ENCODE data around the gene FZD7.
A peak's percentile ranks its signal among the peaks of the same experiment; 100 is the strongest.

Gene FZD7

GRCh38 chr2:202052235-202052634 is 18.6 kb downstream of the FZD7 start:
- peak overlapping the region in 1 of 2 donors; percentile 21 for H3K27ac ChIP-seq
- DNase-seq (ENCODE audit: low spot score), result no peak
- TF ChIP-seq CTCF (IDR thresholded peaks at IDR 0.05), result no peak
- H3K4me3 ChIP-seq, result no peak overlapping the region

- no peak for DNase-seq (ENCODE audit: low spot score)
- TF ChIP-seq CTCF (IDR thresholded peaks at IDR 0.05), result no peak
- H3K27ac ChIP-seq, result no peak overlapping the region
- H3K4me3 ChIP-seq, result no peak overlapping the region
Measured at GRCh38 chr2:202054679-202055078, 21.0 kb downstream of the FZD7 start.

GRCh38 chr2:202056611-202057010 is 23.0 kb downstream of the FZD7 start:
- Histone ChIP-seq H3K27ac (no peak overlapping the region), H3K4me3 (no peak overlapping the region)
- no peak for TF ChIP-seq CTCF (IDR thresholded peaks at IDR 0.05)
- no peak for DNase-seq (ENCODE audit: low spot score)

GRCh38 chr2:202060218-202060617 is 26.6 kb downstream of the FZD7 start:
- DNase-seq (ENCODE audit: low spot score), result no peak
- TF ChIP-seq CTCF (IDR thresholded peaks at IDR 0.05), result no peak
- Histone ChIP-seq H3K4me3 (no peak overlapping the region), H3K27ac (no peak overlapping the region)

GRCh38 chr2:202061695-202062094 is 28.0 kb downstream of the FZD7 start:
- TF ChIP-seq CTCF (IDR thresholded peaks at IDR 0.05), result no peak
- no peak for DNase-seq (ENCODE audit: low spot score)
- no peak overlapping the region for H3K4me3 ChIP-seq

GRCh38 chr2:202064171-202064880 is 30.7 kb downstream of the FZD7 start:
- no peak for DNase-seq (ENCODE audit: low spot score)
- Histone ChIP-seq H3K27ac (peak overlapping the region in 1 of 2 donors; percentile 46), H3K4me3 (no peak overlapping the region)
- no peak for TF ChIP-seq CTCF (IDR thresholded peaks at IDR 0.05)

More at GRCh38 chr2:202061695-202062094, 28.0 kb downstream of the FZD7 start:
- no peak overlapping the region for H3K27ac ChIP-seq

GRCh38 chr2:202064881-202065230 is 31.2 kb downstream of the FZD7 start:
- H3K27ac ChIP-seq, result peak overlapping the region in 1 of 2 donors; percentile 46
- no peak for TF ChIP-seq CTCF (IDR thresholded peaks at IDR 0.05)

More at GRCh38 chr2:202064881-202065230, 31.2 kb downstream of the FZD7 start:
- no peak overlapping the region for H3K4me3 ChIP-seq
- DNase-seq (ENCODE audit: low spot score), result no peak

Measured in coronary artery (tissue), 2 donors.